B cell (primary cell): Measurements from ENCODE around the gene PAX2. TPM values are rescaled to one million over a fixed set of nuclear protein-coding genes. Genes with fewer than 3 reads are reported as not detected.

ENCODE experiments used
- ATAC-seq: fragments of 200-7000 bp; cut with Tn5 transposase; one replicate; pipeline ENCODE4 v1.10.0; 2021; ENCODE audit warnings: low read depth, mild to moderate bottlenecking, moderate number of reproducible peaks, moderate library complexity
- CTCF ChIA-PET: fragments of 350-600 bp; sonication (Branson Sonifier 250); formaldehyde crosslinking; loops from one replicate; lab custom pipeline; 2021; ENCODE audit warnings: antibody characterized with exemption, inconsistent platforms; lab: Charles Lee
- POLR2A ChIA-PET: fragments of 350-600 bp; sonication (Branson Sonifier 250); formaldehyde crosslinking; loops from one replicate; lab custom pipeline; 2021; ENCODE audit warnings: antibody characterized with exemption; lab: Charles Lee
- DNase-seq: peaks from one replicate; pipeline ENCODE4 v3.0.0; 2013
- H2AFZ ChIP-seq: 2 replicates; pipeline ENCODE4 v1.6.1; 2012; ENCODE audit warnings: mild to moderate bottlenecking, low read depth, low read length; ENCODE audit not compliant: insufficient read depth, poor library complexity, severe bottlenecking
- H3K27ac ChIP-seq, 2 donors: 1 replicate in 1 of 2; 2 replicates in 1 of 2; pipeline ENCODE4 v1.5.1; 2012 to 2013; ENCODE audit warnings: low read length in 2 of 2, mild to moderate bottlenecking in 2 of 2, moderate library complexity in 1 of 2
- H3K27me3 ChIP-seq, 4 experiments: fragments of 200-600 bp in 1 of 4; sonication (generic) in 1 of 4; replicated peaks in 1 of 4; 1 replicate in 2 of 4; 2 replicates in 2 of 4; pipeline versions ENCODE4 v1.6.1 to v1.7.0; 2013 to 2016; ENCODE audit warnings: low read length in 3 of 4, mild to moderate bottlenecking in 2 of 4, mixed read lengths in 1 of 4, moderate library complexity in 1 of 4; ENCODE audit not compliant: insufficient read depth in 4 of 4, control insufficient read depth in 3 of 4; ENCODE audit errors: control extremely low read depth in 1 of 4
- H3K36me3 ChIP-seq, 2 experiments: replicated peaks in 1 of 2; 1 replicate in 1 of 2; 2 replicates in 1 of 2; pipeline versions ENCODE4 v1.6.1 to v1.7.1; 2013; ENCODE audit warnings: low read length in 1 of 2; ENCODE audit not compliant: insufficient read depth in 2 of 2, control insufficient read depth in 1 of 2; ENCODE audit errors: control extremely low read depth in 1 of 2, extremely low read depth in 1 of 2
- H3K4me1 ChIP-seq, 2 donors: fragments of 200-600 bp in 1 of 2; sonication (generic) in 1 of 2; 1 replicate in 1 of 2; 2 replicates in 1 of 2; pipeline versions ENCODE4 v1.5.1 to v1.6.1; 2013 to 2017; ENCODE audit warnings: low read length in 2 of 2; ENCODE audit not compliant: control insufficient read depth in 2 of 2, insufficient read depth in 2 of 2
- H3K4me2 ChIP-seq: replicated peaks from 2 replicates; pipeline ENCODE3; 2012; ENCODE audit warnings: mild to moderate bottlenecking, low read depth, low read length; ENCODE audit not compliant: poor library complexity, severe bottlenecking
- H3K4me3 ChIP-seq, 5 experiments: fragments of 200-600 bp in 1 of 5; sonication (generic) in 1 of 5; 1 replicate in 3 of 5; 2 replicates in 2 of 5; pipeline versions ENCODE4 v1.5.1 to v1.7.0; 2011 to 2016; ENCODE audit warnings: low read length in 4 of 5, mild to moderate bottlenecking in 4 of 5, low read depth in 2 of 5, control low read depth in 1 of 5, moderate library complexity in 1 of 5; ENCODE audit not compliant: insufficient read depth in 1 of 5; ENCODE audit errors: control extremely low read depth in 1 of 5, extremely low read depth in 1 of 5
- H3K79me2 ChIP-seq: fragments of 200-600 bp; sonication (generic); one replicate; pipeline ENCODE4 v1.6.0; 2016; ENCODE audit warnings: low read length; ENCODE audit not compliant: control insufficient read depth, insufficient read depth
- H3K9ac ChIP-seq: fragments of 200-600 bp; sonication (generic); 2 replicates; pipeline ENCODE4 v1.6.1; 2017; ENCODE audit warnings: mild to moderate bottlenecking, low read length, moderate library complexity
- H3K9me3 ChIP-seq, 3 donors: one replicate each; pipeline versions ENCODE4 v1.6.1 to v1.7.1; 2013; ENCODE audit warnings: low read length in 2 of 3; ENCODE audit not compliant: control insufficient read depth in 2 of 3, insufficient read depth in 1 of 3; ENCODE audit errors: control extremely low read depth in 1 of 3
- H4K20me1 ChIP-seq: 2 replicates; pipeline ENCODE4 v1.6.0; 2012; ENCODE audit warnings: mild to moderate bottlenecking, low read length; ENCODE audit not compliant: insufficient read depth, control insufficient read depth, poor library complexity, severe bottlenecking
- H3K27ac Mint-ChIP-seq: one replicate; pipeline ENCODE4 v1.8.0; 2021; ENCODE audit warnings: mixed read lengths
- H3K27me3 Mint-ChIP-seq: one replicate; pipeline ENCODE4 v1.8.0; 2021; ENCODE audit warnings: mixed read lengths
- H3K4me1 Mint-ChIP-seq: one replicate; pipeline ENCODE4 v1.8.0; 2021; ENCODE audit warnings: mixed read lengths
- H3K4me3 Mint-ChIP-seq: one replicate; pipeline ENCODE4 v1.8.0; 2021; ENCODE audit warnings: mixed read lengths
- H3K9me3 Mint-ChIP-seq: one replicate; pipeline ENCODE4 v1.8.0; 2022; ENCODE audit warnings: mixed read lengths; ENCODE audit not compliant: insufficient read depth
- EZH2 ChIP-seq: IDR thresholded peaks from 2 replicates; pipeline ENCODE4 v1.6.1; 2012; ENCODE audit warnings: borderline replicate concordance, low read depth, mild to moderate bottlenecking, moderate library complexity, low read length; ENCODE audit not compliant: insufficient read depth, poor library complexity, severe bottlenecking
- WGBS: methylation state at CpG from one replicate; pipeline ENCODE4 v1.1.5; 2013; ENCODE audit warnings: missing lambda C conversion rate; ENCODE audit not compliant: insufficient coverage; 5-methylcytosine and 5-hydroxymethylcytosine counted together
- intact Hi-C: fragments of 100-400 bp; cut with micrococcal nuclease; formaldehyde crosslinking; loops from one replicate; pipeline ENCODE4 v1.10.0; 2022
- polyA plus RNA-seq: library from polyadenylated mRNA; depleted of rRNA; stranded (reverse); fragments of >200 nt; gene quantifications from 2 replicates; pipeline ENCODE4 v1.2.3, GENCODE V29; 2012
- total RNA-seq, 2 donors: library from RNA; stranded (reverse); fragments of 120-200 nt in 1 of 2; gene quantifications; 1 replicate in 1 of 2; 2 replicates in 1 of 2; pipeline versions ENCODE4 v1.2.3 to v1.2.4, GENCODE V29; 2013 to 2022
- TF ChIP-seq, protein P1 (sequence below): fragments of 200-600 bp; IDR thresholded peaks from one replicate; pipeline ENCODE4 v1.8.0; 2022; ENCODE audit warnings: antibody characterized with exemption, mild to moderate bottlenecking

The PAX2 gene
- total and polyA plus RNA-seq, 2 donors (not counting 1 experiment from before 2014, with no cell fraction given): 0.12 TPM; not detected in 1

DNA sequence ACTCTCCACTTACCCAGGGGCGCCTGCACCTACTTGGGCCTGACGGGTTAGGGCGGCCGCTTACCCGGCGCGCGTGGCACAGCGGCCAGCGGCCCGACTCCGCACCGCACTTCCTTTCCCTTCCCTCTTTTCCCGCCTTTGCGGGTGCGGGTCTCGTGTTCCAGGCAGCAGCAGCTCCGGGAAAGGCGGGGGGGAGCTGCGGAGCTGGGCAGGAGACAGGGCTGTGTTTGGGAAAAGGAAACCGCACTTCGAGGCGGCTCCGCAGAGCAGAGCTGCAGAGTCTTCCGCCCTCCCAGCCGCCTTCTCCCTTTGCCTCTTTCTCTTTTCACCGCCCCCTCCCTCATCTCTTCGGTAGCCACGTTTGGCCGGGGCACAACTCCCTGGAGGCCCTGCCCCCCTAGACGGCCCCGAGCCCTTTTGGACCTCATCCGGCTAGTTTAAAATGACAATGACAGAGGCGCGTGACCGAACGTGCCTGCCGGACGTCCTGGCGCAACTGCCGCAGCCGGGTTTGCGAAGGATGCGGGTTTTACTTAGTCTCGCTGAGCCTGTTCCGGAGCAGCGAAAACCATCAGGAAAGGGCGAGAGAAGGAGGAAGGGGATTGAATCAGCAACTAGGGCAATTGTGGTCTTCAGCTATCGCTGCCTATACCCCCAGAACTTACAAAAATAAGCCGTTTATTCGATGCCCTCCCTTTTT, 7.9 kb upstream of the PAX2 start:
- peak overlapping the region; percentile 26 for H3K9ac ChIP-seq
- peak overlapping the region; percentile 74 for H3K4me2 ChIP-seq
- TF ChIP-seq EZH2: no peak
- TF ChIP-seq, protein P1, sequence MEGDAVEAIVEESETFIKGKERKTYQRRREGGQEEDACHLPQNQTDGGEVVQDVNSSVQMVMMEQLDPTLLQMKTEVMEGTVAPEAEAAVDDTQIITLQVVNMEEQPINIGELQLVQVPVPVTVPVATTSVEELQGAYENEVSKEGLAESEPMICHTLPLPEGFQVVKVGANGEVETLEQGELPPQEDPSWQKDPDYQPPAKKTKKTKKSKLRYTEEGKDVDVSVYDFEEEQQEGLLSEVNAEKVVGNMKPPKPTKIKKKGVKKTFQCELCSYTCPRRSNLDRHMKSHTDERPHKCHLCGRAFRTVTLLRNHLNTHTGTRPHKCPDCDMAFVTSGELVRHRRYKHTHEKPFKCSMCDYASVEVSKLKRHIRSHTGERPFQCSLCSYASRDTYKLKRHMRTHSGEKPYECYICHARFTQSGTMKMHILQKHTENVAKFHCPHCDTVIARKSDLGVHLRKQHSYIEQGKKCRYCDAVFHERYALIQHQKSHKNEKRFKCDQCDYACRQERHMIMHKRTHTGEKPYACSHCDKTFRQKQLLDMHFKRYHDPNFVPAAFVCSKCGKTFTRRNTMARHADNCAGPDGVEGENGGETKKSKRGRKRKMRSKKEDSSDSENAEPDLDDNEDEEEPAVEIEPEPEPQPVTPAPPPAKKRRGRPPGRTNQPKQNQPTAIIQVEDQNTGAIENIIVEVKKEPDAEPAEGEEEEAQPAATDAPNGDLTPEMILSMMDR: no peak
- H3K27ac Mint-ChIP-seq: no peak overlapping the region
- H3K4me3 Mint-ChIP-seq: peak overlapping the region; percentile 51
- WGBS: 3% methylated on average over 38 of the region's 51 CpGs
- no peaks in the 10 kb centered on the region for H4K20me1 ChIP-seq
- no peaks in the 10 kb centered on the region for H3K36me3 ChIP-seq
- peaks cover 77% of the 10 kb centered on the region for H3K27me3 Mint-ChIP-seq
- no peaks in the 10 kb centered on the region for H3K79me2 ChIP-seq
- peak overlapping the region in 3 of 5 experiments; percentile 5 to 23 (median 14) for H3K4me3 ChIP-seq
- ATAC-seq: no peak
- intact Hi-C loops: no loop called here
- no peaks in the 10 kb centered on the region for H3K9me3 Mint-ChIP-seq
- DNase-seq: peak; percentile 51
- H3K4me1 Mint-ChIP-seq: peaks cover 31% of the 10 kb centered on the region
- no peak overlapping the region for H3K27ac ChIP-seq
- peaks cover 0 to 94% (median 61%) of the 10 kb centered on the region in 4 experiments for H3K27me3 ChIP-seq
- H2AFZ ChIP-seq: peak overlapping the region; percentile 51
- peaks cover 0 to 44% (median 0%) of the 10 kb centered on the region in 3 donors for H3K9me3 ChIP-seq
- H3K4me1 ChIP-seq: peaks cover 38 to 53% of the 10 kb centered on the region in 2 donors
- ChIA-PET POLR2A (no interaction called here), CTCF (no interaction called here)
